GM21381 (cell line): ENCODE data around the gene CDC42BPB.

Experiments used
- ATAC-seq: cut with Tn5 transposase; IDR thresholded peaks from one replicate; pipeline ENCODE4 v1.9.1; 2021; ENCODE audit warnings: mild to moderate bottlenecking, moderate library complexity; ENCODE audit not compliant: unreplicated experiment

The CDC42BPB gene

GRCh38 chr14:103096387-103096786 is 39.0 kb upstream of the CDC42BPB start:
- no peak for ATAC-seq

DNA sequence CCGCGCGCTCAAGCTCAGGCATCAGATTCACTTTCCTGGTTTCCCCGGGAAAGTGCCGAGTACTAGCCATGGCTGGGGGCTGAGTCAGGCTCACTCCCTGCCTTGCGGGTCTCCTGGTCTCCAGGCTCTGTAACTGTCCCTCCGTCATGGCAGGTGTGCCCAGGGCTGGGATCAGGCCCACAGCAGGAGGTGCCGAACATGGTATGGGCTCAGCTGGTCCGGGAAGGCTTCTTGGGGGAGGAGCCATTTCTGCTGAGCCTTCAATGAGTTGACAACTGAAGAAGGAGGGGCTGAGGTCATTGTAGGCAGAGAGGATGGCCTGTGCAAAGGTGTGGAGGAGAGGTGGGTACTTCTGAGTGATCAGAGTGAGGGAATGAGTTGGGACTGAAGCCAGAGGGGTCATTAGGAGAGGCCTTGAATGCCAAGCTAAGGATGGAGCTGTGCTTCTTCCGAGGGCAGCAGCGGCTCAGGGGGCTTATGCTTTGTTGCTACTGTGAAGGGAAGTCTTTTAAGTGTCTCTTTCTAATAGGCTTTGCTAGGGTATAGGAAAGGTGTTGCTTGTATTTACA is 37.9 kb upstream of the CDC42BPB start:
- ATAC-seq = no peak

- ATAC-seq = no peak
These were observed 37.3 kb upstream of the CDC42BPB start, which contains the start of gene EXOC3L4 for GRCh38 chr14:103094406-103095209. TSS of gene EXOC3L4 (plus strand) at chr14:103094725. CDS start at chr14:103100220, 5,495 bp downstream.

DNA sequence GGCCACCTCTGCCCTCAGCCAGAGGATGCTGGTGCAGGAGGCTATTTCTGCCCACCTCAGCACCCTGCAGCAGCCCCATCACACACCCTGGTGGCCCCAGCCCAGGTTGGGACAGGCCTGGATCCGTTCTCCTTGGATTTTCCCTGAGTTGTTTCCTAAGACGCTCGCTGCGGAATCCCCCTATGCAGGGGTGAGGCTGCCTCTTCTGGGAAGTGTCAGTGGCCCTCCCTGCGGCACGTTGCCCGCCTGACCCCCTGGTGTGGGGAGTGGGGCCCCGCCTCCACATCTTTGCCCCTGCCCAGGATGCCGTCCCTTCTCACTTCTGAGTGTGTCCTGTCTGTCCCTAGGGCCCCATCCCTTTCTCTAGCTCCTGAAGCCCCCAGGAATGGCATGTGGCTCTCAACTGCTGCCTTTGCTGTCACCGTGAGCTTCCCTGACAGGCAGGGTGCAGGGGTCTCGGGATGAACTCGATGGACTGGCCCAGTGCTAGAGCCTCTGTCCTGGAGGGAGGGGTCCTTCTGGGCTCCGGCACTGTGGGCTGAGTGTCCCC is 36.6 kb upstream of the CDC42BPB start:
- no peak for ATAC-seq

DNA sequence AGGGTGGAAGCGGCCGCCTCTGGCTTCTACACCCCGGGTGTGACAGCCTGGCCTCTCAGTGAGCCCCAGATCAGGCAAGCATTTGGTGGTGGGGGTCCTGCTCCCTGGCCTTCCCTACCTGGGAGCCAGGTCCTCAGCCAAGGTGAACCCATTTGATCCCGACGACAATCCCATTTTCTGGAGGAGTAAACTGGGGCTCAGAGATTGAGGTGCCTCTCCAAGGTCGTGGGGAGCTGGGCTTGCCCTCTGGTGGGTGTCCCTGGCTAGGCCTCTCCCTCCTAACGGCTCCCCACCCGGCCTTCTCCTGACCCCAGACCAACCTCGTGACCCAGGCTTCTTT is 34.5 kb upstream of the CDC42BPB start:
- no peak for ATAC-seq

- ATAC-seq = peak; percentile 59
These were observed 33.9 kb upstream of the CDC42BPB start for GRCh38 chr14:103091041-103091882.

- ATAC-seq = no peak
These were observed 33.2 kb upstream of the CDC42BPB start for GRCh38 chr14:103090481-103091020.

- no peak for ATAC-seq
These were observed 32.3 kb upstream of the CDC42BPB start for GRCh38 chr14:103089386-103090335.

- no peak for ATAC-seq
These were observed 31.6 kb upstream of the CDC42BPB start for GRCh38 chr14:103088921-103089320.

GRCh38 chr14:103087343-103087835 is 30.0 kb upstream of the CDC42BPB start:
- no peak for ATAC-seq

DNA sequence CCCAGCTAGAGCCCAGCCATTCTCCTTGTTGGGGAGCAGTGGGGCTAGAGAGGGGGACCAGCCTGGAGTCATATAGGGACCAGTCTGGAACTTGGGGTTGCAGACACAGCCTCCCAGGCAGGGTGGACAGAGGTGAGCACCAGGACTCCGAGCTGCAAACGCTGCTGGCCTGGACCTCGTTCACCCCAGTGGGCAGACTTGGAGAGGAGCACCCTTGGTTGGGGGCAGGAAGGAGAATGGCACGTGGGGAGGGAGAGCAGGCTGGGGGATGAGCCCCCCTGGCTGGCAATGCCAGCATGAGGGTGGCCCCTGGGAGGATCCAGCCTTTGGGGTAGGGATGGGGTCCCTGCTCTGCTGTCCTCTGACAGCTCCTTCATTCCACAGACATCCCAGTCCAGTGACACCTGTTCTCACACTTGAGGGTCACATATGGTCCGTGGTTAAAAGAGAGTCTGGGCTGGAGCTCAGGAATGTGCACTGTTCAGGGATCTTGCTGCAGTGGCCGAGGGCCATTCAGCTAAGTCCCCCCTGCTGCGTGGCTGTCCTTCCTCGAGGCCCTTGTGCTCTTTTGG is 29.5 kb upstream of the CDC42BPB start:
- no peak for ATAC-seq

GRCh38 chr14:103085106-103086091 is 28.1 kb upstream of the CDC42BPB start:
- no peak for ATAC-seq

DNA sequence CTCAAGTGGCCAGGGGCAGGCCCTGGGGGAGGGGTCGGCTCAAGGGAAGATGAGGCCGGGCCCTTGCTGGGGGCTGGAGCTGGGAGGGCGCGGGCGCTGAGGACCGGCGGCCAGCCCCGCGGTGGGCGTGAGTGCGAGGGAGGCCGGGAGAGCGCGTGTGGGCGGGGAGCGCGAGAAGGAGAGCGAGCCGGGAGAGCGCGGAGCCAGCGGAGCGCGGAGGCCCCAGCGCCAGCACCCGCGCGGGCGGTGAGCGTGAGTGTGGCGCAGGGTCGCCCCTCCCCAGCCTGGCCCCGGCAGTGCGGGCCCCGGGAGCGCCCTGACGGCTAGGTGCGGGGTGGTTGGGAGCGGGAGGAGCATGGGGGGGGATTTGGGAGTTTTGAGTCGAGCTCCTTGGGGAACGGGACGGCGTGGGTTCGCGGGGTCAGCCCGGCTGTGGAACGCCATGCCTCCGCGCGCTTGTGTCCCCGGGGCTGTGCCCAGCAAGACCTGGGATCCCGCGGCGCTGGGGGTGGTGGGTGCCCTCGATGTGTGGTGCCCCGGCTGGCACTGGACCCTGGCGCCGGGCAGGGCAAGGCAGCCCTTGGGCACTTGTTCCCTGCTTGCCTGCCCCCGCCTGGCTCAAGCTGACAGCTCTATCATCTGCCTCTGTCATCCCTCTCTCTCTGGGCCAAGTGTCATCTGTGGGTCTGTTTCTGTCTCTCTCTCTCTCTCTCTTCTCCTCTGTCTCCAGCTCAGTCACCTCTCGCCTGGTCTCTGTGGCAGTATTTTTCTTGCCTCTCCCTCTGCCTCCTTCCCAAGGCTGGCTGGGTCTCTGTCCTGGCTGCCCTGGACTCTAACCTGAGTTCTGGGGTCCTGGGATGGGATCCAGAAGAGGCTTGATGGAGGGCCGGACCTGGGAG is 26.9 kb upstream of the CDC42BPB start, which contains the start of gene LBHD2:
LBHD2 (plus strand) TSS at position 190 of the 899 bp plus-strand sequence. CDS start 1,803 bp downstream, outside the sequence.
- no peak for ATAC-seq

GRCh38 chr14:103081951-103082350 is 24.6 kb upstream of the CDC42BPB start:
- no peak for ATAC-seq

- ATAC-seq = no peak
These were observed 21.7 kb upstream of the CDC42BPB start for GRCh38 chr14:103078860-103079587.

GRCh38 chr14:103078420-103078749 is 21.0 kb upstream of the CDC42BPB start:
- peak; percentile 37 for ATAC-seq
